Retinal pigment epithelial cell (primary cell): ENCODE data around the gene CTR9.
A peak's percentile ranks its signal among the peaks of the same experiment; 100 is the strongest.

Source experiments
- DNase-seq: peaks from one replicate; pipeline ENCODE4 v3.0.0-alpha.2; 2010; ENCODE audit warnings: low read depth
- H3K4me3 ChIP-seq: 2 replicates; pipeline ENCODE4 v1.5.1; 2011; ENCODE audit warnings: mild to moderate bottlenecking, low read length, control low read depth, moderate library complexity
- TF ChIP-seq, protein P1 (sequence below): conservative IDR thresholded peaks from 2 replicates; pipeline ENCODE4 v1.5.1; 2011; ENCODE audit warnings: low read depth, low read length, control low read depth, inconsistent platforms

CTR9 gene

DNA sequence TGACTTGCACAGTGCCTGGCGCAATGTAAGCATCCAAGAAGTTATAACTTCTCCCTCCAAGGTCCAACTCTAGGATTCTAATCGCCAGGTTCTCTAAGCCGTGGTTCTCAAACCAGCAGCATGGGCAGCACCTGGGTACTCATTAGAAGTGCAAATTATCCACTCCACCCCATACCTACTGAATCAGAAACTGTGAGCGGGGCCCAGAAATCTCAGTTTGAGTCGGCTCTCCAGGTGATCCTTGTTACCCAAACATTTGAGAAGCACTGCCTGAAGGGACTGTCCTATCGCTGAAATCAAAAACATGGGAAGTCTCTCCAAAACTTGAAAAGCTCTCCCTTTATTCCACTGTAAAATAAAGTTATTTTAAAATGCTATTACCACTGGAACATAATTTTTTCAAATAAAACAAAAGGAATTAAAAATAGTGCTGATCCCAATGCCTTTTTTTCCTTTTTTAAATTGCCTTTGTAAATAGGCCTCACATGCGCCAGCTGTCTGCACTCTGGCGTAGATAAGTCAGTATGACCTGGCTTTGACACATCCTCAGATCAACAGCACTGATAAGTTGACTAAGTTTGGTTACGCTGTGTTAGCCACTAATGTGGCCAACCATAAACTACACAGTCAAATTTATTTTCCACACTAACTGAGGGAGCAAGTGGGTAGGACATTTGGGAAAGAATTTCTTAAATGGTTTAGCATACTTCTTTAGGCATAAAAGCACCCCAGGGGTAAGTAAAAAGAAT is 8.4 kb upstream of the CTR9 start:
- TF ChIP-seq, protein P1, sequence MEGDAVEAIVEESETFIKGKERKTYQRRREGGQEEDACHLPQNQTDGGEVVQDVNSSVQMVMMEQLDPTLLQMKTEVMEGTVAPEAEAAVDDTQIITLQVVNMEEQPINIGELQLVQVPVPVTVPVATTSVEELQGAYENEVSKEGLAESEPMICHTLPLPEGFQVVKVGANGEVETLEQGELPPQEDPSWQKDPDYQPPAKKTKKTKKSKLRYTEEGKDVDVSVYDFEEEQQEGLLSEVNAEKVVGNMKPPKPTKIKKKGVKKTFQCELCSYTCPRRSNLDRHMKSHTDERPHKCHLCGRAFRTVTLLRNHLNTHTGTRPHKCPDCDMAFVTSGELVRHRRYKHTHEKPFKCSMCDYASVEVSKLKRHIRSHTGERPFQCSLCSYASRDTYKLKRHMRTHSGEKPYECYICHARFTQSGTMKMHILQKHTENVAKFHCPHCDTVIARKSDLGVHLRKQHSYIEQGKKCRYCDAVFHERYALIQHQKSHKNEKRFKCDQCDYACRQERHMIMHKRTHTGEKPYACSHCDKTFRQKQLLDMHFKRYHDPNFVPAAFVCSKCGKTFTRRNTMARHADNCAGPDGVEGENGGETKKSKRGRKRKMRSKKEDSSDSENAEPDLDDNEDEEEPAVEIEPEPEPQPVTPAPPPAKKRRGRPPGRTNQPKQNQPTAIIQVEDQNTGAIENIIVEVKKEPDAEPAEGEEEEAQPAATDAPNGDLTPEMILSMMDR: no peak
- peak; percentile 14 for DNase-seq
- H3K4me3 ChIP-seq: no peak overlapping the region

DNA sequence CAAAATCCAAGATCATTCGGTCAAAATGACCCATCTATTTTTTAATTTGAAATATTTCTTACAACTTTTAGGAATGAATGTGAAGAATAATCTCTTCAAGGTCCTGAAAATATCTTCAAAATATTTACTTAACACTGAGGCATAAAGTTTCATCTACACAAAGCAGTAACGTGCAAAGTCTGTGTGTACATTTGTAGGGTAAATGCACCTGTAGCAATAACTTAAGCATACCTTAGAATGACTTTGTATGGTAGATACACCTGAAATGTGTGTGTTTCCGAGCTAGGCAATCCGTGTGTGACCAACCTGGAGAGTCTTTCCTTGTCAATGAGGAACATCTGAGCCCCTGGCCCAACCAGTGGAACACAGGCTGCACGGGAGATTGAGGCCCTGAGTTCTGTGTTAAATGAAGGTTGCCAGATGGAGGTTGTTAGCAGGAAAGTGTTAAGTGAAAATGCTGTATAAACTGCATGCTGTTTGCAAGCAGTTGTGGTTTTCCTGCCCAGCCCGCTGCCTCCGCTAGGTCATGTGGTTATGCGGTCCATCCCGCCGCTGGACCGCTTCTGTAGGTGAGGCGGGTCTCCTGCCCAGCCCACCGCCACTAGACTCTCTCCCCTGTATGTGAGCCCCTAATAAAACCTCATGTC is 7.6 kb upstream of the CTR9 start:
- no peak for DNase-seq
- no peak overlapping the region for H3K4me3 ChIP-seq
- TF ChIP-seq, protein P1: no peak

DNA sequence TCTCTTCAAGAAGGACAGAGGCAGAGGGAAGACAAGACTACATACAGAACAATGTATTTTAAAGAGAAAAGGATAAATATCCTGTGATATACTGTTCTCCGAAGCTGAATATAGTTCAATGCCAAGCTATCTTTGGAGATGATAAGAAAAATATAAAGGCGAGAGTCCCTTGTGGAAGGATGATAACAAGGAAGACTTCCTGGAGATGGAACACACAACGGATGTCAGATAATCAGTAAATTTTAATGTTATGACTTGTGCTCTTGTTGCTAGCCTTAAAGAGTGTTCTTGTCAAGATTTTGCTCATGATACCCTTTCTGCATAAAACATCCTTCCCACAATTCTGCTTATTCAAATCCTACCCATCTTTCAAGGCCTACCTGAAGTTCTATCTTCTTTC is 6.8 kb upstream of the CTR9 start:
- no peak for DNase-seq
- H3K4me3 ChIP-seq: no peak overlapping the region
- TF ChIP-seq, protein P1: no peak

DNA sequence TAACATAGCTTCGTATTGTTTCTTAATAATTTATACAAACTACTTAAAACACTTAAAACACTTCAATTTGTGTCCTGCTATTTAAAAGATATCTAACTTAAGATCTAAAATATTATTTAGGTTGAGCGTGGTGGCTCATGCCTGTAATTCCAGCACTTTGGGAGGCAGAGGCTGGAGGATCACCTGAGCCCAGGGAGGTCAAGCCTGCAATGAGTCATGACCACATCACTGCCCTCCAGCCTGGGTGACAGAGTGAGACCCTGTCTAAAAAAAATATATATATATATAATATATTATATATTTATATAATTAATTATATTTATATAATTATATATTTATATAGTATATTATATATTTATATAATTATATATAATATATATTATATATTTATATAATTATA is 4.2 kb upstream of the CTR9 start:
- no peak for DNase-seq
- TF ChIP-seq, protein P1: no peak
- no peak overlapping the region for H3K4me3 ChIP-seq

DNA sequence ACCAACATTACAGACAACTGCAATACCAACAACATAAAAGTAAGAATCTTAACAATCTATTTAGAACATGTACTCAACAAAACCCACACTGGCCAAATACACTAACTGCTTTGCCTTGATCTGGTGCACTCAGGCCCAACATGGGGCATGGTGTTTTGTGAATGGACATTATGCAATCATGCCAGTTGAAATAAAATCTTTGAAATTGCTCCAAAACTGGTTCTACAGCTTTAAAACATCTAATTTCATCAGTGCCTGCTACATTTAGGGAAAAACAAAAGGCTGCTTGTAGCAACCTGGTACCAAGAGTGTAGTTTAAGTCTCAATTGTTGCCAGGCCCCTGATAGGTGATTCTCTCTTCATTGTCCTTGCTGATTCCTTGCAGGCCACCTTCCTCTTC is 3.3 kb upstream of the CTR9 start:
- DNase-seq: no peak
- TF ChIP-seq, protein P1: no peak
- no peak overlapping the region for H3K4me3 ChIP-seq

DNA sequence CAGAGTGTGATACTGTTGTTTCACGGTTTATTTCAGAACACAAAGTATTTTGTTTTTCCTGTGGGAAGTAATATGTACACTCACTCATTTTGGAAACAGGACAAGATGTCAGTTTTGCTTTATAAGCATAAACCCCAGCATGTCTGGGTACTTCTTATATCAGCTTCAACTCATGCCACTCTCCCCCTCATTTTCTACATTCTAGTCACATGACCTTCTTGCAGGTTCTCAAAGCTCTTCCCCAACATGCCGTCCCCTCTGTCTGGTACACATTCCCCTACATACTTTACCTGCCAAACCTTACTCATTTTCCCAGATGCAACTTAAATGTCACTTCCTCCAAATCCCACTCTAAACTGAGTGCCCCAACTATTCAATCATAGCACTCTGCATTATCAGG is 1.6 kb upstream of the CTR9 start:
- TF ChIP-seq, protein P1: no peak
- no peak for DNase-seq
- no peak overlapping the region for H3K4me3 ChIP-seq

DNA sequence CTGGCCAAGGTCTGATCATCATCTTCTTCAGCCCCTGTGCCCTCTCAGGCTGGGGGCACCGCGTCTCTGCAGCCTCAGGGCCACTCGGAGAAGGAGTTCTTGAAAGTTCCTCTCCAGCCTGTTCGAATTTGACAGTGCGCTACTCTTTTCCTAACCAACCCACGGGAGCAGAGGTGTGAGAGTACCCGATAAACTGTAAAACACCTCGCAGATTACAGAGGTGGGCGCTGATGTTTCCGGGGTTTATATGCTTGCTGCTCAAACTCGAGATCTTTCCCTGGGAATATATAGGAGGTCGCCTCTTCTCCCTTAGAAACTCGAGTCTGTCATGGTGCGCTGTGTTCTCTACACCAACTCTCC is 515 bp downstream of the CTR9 start:
- TF ChIP-seq, protein P1: no peak
- DNase-seq: no peak

More for the DNA sequence above, 515 bp downstream of the CTR9 start:
- peak overlapping the region; percentile 80 for H3K4me3 ChIP-seq
